ENCODE measurements around the gene UBE2L5. TPM values are rescaled to one million over a fixed set of nuclear protein-coding genes. Genes with fewer than 3 reads are reported as not detected.

Gene UBE2L5
- total RNA-seq, 1 donor from 2014 or later: not detected

- Histone ChIP-seq H3K36me3 (peaks cover 0 to 7% of the 10 kb centered on the region in 2 donors), H3K27ac (no peak overlapping the region), H3K9me3 (no peaks in the 10 kb centered on the region), H3K4me1 (peaks cover 27% of the 10 kb centered on the region), H3K27me3 (no peaks in the 10 kb centered on the region), H3K4me3 (no peak overlapping the region)
- TF ChIP-seq POLR2A (IDR thresholded peaks at IDR 0.05) (no peak), POLR2AphosphoS5 (IDR thresholded peaks at IDR 0.05; ENCODE audit: insufficient read depth in 1 of 2, low read depth in 1 of 2) (no peak), CTCF (IDR thresholded peaks at IDR 0.05) (no peak)
- peak in 1 of 2 donors; percentile 74 for DNase-seq (ENCODE audit: extremely low spot score in 2 of 2)
- intact Hi-C loops (cut with DNase I): loop anchor here (5.0 to 10.0 kb wide), 5 partner anchors 148 to 695 kb away; partner anchors contain the start of genes HSPH1 and USPL1
Measured at GRCh38 chr13:30466841-30467252, 44.6 kb downstream of the UBE2L5 start.

GRCh38 chr13:30473675-30474074 lies 51.4 kb downstream of the UBE2L5 start:
- intact Hi-C loops (cut with DNase I): no loop called here
- DNase-seq (ENCODE audit: extremely low spot score in 2 of 2): no peak
- H3K4me3 ChIP-seq: no peak overlapping the region
- no peak for TF ChIP-seq CTCF (IDR thresholded peaks at IDR 0.05)
- TF ChIP-seq POLR2AphosphoS5 (IDR thresholded peaks at IDR 0.05; ENCODE audit: insufficient read depth in 1 of 2, low read depth in 1 of 2): no peak
- H3K36me3 ChIP-seq: no peaks in the 10 kb centered on the region
- no peaks in the 10 kb centered on the region for H3K4me1 ChIP-seq
- H3K27me3 ChIP-seq: no peaks in the 10 kb centered on the region
- H3K9me3 ChIP-seq: no peaks in the 10 kb centered on the region
- no peak overlapping the region for H3K27ac ChIP-seq

GRCh38 chr13:30477346-30478195 lies 55.3 kb downstream of the UBE2L5 start:
- Histone ChIP-seq H3K27ac (no peak overlapping the region), H3K36me3 (no peaks in the 10 kb centered on the region), H3K9me3 (no peaks in the 10 kb centered on the region), H3K27me3 (no peaks in the 10 kb centered on the region), H3K4me1 (no peaks in the 10 kb centered on the region), H3K4me3 (no peak overlapping the region)
- DNase-seq (ENCODE audit: extremely low spot score in 2 of 2): no peak
- no peak for TF ChIP-seq CTCF (IDR thresholded peaks at IDR 0.05)
- no peak for TF ChIP-seq POLR2A (IDR thresholded peaks at IDR 0.05)
- TF ChIP-seq POLR2AphosphoS5 (IDR thresholded peaks at IDR 0.05; ENCODE audit: insufficient read depth in 1 of 2, low read depth in 1 of 2): no peak
- intact Hi-C loops (cut with DNase I): no loop called here

Other genes with a start within 250 kb of the UBE2L5 start
- 20.6 TPM for gene KATNAL1, start 114.9 kb upstream of the UBE2L5 start, total RNA-seq
- 215 TPM for gene HMGB1, start 43.4 kb downstream of the UBE2L5 start, total RNA-seq
- 18.4 TPM for gene USPL1, start 195.4 kb downstream of the UBE2L5 start, total RNA-seq

Measured in vagina (tissue), 2 donors.